Measurements from ENCODE around the gene C11orf21.

DNA sequence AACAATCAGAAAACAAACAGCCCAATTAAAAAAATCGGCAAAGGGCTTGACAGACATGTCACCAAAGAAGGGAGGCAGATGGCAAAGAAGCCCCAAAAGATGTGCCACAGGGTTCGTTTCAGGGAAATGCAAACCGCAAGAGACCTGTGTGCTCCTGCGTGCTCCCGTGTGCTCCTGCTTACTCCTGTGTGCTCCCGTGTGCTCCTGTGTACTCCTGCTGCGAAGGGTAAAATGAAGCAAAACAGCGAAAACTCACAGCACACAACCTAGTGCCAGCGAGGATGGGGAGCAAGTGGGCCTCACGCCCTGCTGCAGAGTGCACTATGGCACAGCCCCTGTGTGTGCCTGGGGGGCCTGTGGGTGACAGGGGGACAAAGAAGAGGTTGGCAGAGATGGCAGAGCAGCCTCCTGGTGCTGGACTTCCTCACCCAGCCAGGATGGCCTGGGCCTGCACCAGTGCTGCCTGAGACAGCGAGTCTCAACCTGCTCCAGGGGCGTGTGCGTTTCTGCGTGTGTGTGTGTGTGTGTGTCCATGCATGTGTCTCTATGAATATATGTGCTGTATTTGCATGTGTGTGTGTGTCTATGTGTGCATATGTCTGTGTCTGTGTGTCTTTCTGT, 45.3 kb downstream of the C11orf21 start:
- TF ChIP-seq, protein P1, sequence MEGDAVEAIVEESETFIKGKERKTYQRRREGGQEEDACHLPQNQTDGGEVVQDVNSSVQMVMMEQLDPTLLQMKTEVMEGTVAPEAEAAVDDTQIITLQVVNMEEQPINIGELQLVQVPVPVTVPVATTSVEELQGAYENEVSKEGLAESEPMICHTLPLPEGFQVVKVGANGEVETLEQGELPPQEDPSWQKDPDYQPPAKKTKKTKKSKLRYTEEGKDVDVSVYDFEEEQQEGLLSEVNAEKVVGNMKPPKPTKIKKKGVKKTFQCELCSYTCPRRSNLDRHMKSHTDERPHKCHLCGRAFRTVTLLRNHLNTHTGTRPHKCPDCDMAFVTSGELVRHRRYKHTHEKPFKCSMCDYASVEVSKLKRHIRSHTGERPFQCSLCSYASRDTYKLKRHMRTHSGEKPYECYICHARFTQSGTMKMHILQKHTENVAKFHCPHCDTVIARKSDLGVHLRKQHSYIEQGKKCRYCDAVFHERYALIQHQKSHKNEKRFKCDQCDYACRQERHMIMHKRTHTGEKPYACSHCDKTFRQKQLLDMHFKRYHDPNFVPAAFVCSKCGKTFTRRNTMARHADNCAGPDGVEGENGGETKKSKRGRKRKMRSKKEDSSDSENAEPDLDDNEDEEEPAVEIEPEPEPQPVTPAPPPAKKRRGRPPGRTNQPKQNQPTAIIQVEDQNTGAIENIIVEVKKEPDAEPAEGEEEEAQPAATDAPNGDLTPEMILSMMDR (conservative IDR thresholded peaks at IDR 0.05 in 1 of 2, IDR thresholded peaks at IDR 0.05 in 1 of 2; ENCODE audit: low read depth in 1 of 2, low read length in 2 of 2), result no peak
- TF ChIP-seq EZH2 (IDR thresholded peaks at IDR 0.05; ENCODE audit: low read length, missing control alignments), result no peak
